HG02678 (cell line): ENCODE results near the gene SH3TC1.
A peak's percentile ranks its signal among the peaks of the same experiment; 100 is the strongest.

Experiments
- ATAC-seq: cut with Tn5 transposase; IDR thresholded peaks from one replicate; pipeline ENCODE4 v1.9.1; 2021; ENCODE audit warnings: mild to moderate bottlenecking, moderate library complexity; ENCODE audit not compliant: unreplicated experiment

The SH3TC1 gene

GRCh38 chr4:8259743-8260430, 60.8 kb downstream of the SH3TC1 start:
- no peak for ATAC-seq

- ATAC-seq, result no peak
Measured at GRCh38 chr4:8260656-8261111, 61.6 kb downstream of the SH3TC1 start.

DNA sequence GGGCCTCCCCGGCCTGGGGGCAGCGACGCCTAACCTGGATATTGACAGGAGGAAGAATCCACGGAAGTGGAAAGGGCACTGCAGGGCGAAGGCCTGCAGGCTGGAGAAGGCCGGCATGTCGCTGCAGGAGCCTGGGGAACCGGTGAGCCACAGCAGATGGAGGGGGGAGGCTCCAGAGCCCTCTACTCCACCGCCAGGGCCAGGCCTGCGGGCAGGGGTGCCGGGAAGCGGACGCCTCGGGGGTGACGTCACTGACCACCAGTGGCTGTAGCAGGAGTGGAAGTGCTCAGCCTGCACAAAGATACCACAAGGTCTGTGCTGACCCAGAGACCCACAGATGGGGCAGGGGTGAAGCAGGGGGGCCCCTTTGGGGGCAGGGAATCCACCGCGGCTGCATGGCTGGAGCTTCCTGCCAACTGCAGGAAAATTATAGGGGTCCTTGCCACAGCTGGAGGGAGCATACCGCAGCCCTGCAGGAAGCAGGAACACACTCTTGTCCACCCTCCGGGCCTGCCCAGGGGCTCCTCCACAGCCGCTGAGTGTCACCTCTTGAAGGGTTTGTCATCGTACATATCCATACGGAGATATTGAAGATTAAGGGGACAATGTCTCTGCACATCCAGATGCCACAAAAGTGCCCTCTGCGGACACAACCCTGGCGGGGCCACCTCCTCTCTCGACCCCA, 62.9 kb downstream of the SH3TC1 start:
- no peak for ATAC-seq

- ATAC-seq, result no peak
Measured at GRCh38 chr4:8262637-8263322, 63.7 kb downstream of the SH3TC1 start.

DNA sequence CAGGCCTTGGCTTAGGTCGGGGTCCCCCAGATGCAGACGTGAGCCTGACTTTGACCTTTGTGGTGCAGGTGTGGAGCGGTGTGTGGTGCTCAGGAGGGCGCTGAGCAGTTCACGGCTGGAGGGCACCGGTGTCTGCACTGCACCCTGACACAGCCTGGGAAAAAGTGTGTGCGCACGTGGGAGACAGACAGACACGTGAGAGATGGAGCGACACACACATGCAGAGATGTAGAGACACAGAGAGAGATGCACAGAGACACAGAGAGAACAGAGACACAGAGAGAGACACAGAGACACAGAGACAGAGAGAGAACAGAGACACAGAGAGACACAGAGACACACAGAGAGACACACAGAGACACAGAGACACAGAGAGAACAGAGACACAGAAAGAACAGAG, 64.3 kb downstream of the SH3TC1 start:
- ATAC-seq, result no peak

DNA sequence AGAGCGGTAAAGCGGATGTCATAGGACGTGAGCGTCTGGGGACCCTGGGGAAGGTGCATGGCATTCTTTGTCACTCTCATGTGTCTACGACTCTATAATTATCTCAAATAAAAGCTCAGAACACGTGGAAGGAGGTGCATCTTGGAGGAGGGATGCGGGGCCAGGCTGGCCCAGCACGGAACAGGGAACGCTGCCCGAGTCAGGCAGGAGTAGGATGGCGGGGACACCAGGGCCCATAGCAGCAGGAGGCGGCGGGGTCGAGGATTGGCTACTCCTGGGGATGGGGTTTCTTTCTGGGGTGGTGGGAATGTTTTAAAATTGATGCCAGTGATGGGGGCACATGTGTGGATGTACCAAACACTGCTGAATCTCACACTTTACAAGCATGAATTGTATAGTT, 65.0 kb downstream of the SH3TC1 start:
- ATAC-seq, result no peak

- ATAC-seq, result no peak
Measured at GRCh38 chr4:8265171-8265929, 66.3 kb downstream of the SH3TC1 start.

- ATAC-seq, result no peak
Measured at GRCh38 chr4:8266088-8266487, 67.0 kb downstream of the SH3TC1 start.

- no peak for ATAC-seq
Measured at GRCh38 chr4:8266508-8266907, 67.4 kb downstream of the SH3TC1 start.

DNA sequence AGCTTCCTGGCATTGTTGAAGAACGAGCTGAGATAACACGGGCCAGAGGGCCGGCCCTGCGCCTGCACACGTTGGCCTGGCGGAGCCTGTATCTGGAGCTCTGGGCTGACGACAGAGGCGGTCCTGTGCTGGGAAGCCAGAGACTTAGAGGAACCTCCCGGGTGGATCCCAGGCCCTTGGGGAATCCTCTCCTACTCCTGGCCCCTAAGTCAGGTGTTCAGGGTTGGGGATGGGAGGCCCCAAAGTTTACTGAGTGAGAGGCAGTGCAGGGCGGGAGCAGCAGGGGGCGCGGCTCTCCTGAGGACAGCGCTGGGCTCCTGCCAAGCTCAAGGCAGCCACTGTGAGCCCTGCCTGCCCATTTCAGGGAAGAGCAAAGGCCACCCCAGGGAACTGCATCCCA, 68.0 kb downstream of the SH3TC1 start:
- ATAC-seq, result peak; percentile 61

DNA sequence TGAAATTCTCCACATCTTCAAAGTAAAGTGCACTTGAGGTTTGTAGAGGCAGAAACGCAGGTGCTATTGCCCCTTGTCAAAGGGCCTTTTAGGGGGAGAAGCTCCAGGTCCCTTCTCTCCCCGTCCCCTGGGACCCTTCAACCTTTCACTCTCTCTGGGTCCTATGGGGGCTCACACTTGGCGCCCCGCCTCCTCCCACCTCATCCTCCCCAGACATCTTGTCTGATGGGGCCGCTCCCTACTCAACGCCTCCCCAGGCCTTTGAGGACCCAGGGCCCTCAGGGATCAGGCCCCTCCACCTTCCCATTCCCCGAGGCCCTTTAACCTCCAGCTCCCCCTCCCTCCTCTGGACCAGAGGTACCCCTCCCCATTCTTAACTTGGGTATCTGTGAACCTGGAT, 69.1 kb downstream of the SH3TC1 start:
- no peak for ATAC-seq

GRCh38 chr4:8268901-8269534, 69.9 kb downstream of the SH3TC1 start:
- no peak for ATAC-seq

DNA sequence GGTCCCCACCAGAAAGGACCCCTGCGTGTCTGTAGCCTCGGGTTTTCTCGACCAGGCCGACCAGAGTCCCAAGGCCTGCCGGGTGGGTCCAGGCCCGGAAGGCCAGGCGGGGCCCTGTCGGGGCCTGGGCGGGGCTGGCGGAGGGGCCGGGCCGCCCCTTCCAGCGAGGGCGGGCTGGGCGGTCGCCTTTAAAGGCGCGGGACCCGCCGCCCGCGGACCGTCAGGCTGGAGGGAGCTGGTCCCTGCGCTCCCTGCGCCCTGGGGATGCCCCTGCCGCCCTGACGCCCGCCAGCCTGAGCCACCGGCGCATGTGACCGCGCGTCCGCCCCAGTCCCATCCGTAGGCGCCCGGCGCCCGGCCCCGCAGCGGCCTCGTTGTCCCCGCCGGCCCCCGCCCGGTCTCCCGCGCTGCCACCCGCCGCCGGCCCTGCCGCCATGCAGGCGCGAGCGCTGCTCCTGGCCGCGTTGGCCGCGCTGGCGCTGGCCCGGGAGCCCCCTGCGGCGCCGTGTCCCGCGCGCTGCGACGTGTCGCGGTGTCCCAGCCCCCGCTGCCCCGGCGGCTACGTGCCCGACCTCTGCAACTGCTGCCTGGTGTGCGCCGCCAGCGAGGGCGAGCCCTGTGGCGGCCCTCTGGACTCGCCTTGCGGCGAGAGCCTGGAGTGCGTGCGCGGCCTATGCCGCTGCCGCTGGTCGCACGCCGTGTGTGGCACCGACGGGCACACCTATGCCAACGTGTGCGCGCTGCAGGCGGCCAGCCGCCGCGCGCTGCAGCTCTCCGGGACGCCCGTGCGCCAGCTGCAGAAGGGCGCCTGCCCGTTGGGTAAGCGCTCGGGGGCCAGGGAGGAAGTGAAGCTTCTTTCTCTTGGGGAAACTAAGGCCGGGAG, 70.7 kb downstream of the SH3TC1 start, which contains the start of gene HTRA3:
TSS of gene HTRA3 (plus strand) at position 220 of the 883 bp plus-strand sequence. CDS start at position 435, 215 bp downstream.
- no peak for ATAC-seq

DNA sequence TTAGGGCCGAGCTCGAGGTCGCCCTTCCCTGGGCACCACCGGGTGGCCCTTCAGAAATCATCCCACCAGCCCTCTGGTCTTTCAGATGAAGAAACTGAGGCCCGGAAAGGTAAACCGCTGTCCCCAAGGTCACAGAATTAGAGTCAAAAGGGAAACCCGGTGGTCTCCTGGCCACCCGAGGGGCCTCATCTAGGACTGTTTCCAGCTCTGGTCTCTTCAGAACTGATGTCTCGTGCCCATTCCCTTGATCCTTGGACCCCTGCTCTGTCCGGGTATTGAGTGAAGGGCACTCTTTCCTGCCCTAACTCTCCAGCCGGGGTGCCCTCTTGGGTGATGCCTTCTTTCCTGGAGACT, 71.3 kb downstream of the SH3TC1 start:
- ATAC-seq, result no peak

GRCh38 chr4:8270912-8271815, 72.1 kb downstream of the SH3TC1 start:
- no peak for ATAC-seq

DNA sequence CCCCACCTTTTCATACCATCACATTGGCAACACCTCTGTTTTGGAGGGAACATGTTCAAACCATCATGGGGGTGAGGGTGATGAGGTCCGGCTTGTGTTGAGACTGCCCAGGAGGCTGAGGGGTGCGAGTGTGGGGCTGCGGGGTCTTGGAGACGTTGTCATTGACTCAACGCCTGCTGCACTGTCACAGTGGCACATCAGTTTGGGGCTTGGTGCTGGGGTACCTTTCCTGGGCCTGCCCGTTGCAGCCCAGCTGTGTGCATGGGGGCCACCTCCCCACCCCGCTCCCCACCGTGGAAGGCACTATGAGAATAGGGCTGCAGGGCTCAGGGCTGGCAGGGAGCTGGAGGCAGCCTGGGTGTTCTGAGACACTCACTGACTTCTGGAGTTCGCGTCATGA, 72.7 kb downstream of the SH3TC1 start:
- no peak for ATAC-seq

DNA sequence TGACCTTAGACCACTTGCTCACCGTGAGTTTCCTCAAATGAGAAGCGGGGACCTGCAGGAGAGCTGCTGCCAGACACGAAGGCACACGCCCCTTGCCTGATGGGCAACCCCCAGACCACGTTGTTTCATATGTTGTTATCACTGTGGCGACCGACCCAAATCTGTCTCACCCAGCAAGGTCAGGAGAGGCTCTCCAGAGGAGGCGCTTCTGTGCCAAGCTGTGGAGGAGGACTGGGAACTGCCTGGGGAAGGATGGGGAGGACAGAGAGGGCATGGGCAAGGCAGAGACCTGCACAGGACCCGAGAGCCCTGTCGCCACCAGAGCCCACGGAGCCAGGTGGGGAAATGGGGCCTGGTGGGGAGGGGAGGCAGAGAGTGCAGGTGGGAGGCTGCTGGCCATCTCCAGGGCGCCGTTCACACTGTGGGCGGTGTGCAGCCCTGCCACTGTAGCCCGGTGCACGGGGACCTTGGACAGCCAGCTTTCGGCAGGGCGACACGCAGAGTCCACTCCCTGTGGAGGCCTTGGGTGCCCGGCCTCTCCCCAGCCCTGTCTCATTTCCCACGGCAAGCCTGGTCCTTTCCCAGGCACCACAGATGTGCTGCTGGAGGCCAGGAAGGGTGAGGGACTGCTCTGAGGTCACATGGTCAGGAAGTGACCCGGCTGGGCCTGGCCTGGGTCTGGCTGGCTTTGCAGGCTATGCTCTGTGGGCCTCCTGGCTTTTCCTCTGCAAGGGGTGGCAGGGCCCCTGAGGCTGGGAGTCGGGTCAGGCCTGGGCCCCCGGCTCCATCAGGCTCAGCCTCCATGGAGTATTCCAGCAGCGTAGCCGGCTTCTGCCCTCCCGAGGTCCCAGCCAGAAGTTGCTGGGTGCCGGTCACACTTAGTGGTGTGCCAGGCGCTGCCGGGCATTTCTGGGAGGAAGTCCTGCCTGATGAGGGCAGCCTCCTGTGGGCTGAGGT, 73.7 kb downstream of the SH3TC1 start:
- no peak for ATAC-seq

- no peak for ATAC-seq
Measured at GRCh38 chr4:8273450-8273849, 74.4 kb downstream of the SH3TC1 start.
